GM10266 (cell line): ENCODE measurements around the gene CSK.
A peak's percentile ranks its signal among the peaks of the same experiment; 100 is the strongest.

Experiments
- DNase-seq: peaks from one replicate; pipeline ENCODE4 v3.0.0; 2012; ENCODE audit errors: extremely low spot score
- TF ChIP-seq, protein P1 (sequence below): IDR thresholded peaks from 2 replicates; pipeline ENCODE4 v1.5.1; 2012; ENCODE audit warnings: mild to moderate bottlenecking, low read depth; ENCODE audit not compliant: control insufficient read depth, insufficient read depth; ENCODE audit errors: missing control alignments

CSK gene

DNA sequence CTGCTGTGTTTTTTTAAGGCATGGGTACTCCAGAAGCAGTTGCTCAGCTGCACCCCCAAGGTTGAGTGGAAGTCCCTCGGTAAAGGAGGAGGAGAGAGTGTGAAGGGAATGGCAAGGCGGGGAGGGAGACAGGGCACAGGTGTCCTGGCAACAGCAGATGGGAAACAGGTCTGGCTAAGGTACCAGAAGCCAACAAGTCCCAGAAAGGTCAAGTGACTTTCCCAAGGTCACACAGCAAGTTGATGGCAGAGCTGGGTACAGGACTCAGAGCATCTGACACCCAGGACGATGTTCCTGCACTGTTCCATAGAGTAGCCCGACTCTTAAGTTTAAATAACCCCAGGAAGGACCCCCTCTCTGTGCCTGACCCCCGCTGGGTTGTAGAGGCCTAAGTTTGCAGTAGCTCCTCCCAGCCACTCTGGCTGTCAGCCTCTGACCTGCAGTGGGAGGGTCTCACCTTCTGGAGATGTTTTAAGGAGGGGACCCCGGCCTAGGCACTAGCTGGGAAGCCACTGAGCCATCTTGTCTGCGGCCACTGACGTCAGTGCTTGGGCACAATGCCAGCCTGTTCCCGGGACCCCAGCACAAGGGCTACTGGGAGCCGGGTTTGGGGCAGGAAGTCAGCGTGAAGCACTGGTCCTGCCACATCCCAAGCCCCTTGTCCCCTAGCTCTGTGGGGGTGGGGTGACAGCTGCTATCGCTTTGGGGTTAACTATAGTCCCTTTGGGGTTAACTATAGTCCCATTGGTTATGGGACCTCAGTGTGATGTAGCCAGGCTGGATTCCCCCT is 10.5 kb downstream of the CSK start:
- DNase-seq, result no peak
- TF ChIP-seq, protein P1, sequence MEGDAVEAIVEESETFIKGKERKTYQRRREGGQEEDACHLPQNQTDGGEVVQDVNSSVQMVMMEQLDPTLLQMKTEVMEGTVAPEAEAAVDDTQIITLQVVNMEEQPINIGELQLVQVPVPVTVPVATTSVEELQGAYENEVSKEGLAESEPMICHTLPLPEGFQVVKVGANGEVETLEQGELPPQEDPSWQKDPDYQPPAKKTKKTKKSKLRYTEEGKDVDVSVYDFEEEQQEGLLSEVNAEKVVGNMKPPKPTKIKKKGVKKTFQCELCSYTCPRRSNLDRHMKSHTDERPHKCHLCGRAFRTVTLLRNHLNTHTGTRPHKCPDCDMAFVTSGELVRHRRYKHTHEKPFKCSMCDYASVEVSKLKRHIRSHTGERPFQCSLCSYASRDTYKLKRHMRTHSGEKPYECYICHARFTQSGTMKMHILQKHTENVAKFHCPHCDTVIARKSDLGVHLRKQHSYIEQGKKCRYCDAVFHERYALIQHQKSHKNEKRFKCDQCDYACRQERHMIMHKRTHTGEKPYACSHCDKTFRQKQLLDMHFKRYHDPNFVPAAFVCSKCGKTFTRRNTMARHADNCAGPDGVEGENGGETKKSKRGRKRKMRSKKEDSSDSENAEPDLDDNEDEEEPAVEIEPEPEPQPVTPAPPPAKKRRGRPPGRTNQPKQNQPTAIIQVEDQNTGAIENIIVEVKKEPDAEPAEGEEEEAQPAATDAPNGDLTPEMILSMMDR, result no peak

DNA sequence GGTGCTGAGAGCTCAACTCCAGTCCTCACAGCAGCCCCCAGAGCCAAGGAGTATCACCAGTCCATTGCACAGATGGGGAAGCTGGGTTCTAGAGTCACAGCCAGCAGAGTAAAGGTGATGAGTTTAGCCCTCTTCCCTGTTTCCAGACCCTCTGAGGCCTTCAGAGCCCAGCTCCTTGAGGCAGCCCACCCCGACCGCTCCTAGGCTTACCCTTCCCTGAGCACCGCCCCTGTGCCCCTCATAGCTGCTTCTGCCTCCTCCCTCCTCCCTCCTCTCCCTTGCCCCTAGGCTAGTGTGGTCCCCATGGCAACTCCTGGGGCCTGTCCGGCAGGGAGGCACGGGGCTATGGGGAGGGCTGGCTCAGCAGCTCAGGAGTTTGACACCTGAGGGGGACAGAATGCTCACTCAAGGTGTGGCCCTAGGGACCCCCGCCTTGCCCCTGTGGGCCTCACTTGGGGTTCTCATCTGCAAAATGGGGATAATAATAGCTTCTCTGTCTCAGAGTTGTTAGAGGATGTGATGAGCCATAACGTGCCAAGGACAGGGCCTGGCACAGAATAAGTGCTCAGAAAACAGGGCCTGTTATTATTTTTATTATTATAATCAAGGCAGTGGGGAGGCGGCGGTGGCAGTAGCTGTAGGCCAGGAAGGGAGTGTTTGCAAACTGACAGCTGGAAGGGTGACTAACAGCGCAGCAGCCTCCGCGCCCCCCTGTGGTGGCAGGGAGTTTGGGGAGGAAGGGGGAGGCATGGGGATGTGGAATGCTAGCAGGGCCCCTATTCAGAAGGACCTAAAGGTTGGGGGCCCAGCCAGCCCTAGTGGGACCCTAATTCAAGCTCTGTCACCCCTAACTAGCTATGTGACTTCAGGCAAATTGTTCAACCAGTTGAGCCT is 11.5 kb downstream of the CSK start:
- TF ChIP-seq, protein P1, result peak; percentile 67
- DNase-seq, result no peak

DNA sequence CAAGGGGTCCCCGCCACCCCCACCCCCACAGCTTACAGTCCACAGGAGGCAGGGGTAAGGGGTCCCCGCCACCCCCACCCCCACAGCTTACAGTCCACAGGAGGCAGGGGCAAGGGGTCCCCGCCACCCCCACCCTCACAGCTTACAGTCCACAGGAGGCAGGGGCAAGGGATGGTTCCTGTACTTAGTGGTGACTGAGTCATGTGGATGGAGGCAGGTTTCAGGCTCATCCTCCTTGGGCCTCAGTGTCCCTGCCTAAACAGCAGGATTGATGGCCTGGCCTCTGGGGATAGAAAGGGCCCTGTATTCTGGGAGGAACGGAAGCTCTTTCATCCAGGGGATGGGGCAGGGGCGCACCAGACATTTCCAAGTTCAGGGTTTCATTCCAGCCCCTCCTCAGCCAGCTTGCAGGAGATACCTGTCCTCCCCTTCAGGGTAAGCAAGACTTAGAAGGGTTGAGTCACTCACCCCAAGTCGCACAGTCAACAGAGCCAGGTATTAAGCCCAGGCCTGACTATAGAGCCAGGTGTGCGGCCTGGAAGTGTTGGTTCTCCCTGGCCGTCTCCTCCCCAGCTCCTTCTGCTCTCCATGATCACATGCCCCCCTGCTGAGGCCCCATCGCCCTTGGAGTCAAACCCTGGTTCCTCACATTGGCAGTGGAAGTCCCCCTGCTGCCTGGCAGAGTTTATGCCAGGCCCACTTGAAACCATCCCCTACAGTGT is 12.5 kb downstream of the CSK start:
- TF ChIP-seq, protein P1, result no peak
- DNase-seq, result no peak

DNA sequence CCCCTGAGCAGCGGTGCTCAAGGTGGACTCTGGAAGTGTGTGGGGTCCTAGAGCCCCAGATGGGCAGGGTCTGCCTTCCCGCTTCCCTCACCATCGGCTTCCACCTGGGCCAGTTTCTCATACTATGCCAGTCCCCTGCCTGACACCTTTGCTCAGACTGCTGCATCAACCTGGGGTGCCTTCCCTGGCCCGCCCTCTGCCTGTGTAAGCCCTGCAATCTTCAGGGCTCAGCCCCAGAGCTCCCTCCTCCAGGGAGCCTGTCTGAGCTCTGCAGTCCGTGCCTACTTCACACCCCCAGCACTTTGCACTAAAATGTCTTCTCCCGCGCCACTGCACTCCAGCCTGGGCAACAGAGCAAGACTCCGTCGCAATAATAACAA is 13.1 kb downstream of the CSK start:
- no peak for DNase-seq
- TF ChIP-seq, protein P1, result no peak

DNA sequence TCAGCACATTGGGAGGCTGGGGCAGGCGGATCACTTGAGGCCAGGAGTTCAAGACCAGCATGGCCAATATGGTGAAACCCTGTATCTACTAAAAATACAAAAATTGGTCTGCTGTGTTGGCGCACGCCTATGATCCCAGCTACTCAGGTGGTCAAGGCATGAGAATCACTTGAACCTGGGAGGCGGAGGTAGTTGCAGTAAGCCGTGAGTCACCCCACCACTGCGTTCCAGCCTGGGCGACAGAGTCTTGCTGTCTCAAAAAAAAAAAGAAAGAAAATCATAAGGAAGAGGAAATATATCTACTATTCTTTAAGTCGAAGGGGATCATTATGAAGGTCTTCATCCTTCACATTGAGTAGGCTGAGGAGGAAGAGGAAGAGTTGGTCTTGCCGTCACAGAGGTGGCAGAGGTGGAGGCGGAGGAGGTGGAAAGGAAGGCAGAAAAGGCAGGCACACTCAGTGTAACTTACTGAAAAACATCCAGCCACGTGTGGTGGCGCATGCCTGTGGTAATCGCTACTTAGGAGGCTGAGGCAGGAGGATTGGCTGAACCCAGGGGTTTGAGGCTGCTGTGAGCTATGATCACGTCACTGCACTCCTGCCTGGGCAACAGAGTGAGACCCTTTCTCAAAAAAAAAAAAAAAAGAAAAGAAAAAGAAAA is 14.2 kb downstream of the CSK start:
- no peak for DNase-seq
- TF ChIP-seq, protein P1, result no peak

DNA sequence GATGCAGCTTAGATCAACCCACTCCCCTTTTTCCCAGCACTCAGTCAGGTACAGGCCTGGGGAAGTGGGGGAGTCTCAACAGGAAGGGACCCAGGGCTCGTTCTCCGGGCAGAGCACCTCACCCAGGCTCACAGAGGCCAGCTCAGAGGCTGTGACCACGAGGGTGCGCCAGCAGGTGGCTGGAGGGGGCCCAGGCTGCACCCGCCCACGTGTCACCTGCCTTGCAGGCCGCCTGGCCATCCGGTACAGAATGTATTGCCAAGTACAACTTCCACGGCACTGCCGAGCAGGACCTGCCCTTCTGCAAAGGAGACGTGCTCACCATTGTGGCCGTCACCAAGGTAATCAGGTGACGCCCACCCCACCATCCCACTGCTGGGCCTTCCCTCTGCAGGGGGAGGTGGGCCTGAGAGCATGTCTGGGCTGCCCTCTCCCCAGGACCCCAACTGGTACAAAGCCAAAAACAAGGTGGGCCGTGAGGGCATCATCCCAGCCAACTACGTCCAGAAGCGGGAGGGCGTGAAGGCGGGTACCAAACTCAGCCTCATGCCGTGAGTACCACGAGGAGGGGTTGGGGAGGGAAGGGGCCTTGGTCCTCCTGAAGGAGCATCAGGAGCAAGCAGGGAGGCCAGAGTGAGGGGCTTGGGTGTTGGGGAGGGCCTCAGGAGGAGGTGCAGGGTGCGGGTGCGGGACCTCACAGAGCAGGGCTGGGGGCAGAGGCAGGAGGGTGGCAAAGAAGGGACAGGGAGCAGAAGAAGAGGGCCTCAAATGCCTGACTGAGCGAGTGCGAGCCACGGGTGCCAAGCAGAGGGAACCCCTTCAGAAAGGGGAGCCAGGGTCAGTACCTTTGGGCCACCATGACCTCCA is 16.7 kb downstream of the CSK start:
- TF ChIP-seq, protein P1, result peak; percentile 56
- peak; percentile 66 for DNase-seq
